Measurements from ENCODE around the gene DEGS2.

DNA sequence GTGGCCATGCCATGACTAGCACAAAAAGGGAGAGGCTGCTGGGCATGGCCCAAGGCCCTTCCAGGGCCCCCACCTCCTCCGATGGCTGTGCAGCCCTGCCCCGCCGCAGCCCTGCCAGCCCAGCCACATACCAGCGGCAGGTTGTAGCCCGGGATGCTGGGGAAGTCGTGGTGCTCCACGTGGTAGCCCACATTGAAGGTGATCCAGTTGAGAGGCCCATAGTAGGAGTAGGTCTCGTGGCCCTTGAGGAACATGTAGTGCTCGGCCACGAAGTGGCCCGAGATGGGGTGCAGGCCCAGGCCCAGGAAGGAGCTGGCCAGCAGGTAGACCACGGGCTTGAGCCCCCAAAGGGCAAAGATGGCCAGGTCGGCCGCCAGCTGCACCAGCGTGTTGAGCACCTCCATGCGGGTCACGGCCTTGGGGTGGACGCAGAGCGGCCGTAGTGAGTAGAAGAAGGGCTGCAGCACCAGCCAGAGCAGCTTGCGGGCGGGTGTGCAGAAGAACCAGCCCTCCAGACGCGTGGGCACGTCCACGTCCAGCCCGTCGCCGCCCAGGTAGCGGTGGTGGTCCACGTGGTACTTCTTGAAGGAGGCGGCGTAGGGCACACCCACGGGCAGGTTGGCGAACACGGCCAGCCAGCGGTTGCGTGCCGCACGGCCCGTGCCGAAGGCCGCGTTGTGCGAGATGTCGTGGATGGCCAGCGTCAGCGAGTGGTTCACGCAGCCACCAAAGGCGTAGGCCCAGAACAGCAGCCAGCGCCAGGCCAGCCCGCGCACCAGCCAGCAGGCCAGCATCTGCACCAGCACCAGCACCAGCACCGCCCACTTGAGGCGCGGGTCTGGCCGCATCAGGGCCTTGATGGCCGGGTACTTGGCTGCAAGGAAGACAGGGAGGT is 10.4 kb downstream of the DEGS2 start:
- TF ChIP-seq YY1 (IDR thresholded peaks at IDR 0.05; ENCODE audit: insufficient read depth, insufficient read length) (no peak), SUZ12 (IDR thresholded peaks at IDR 0.05; ENCODE audit: extremely low read depth, insufficient read depth, insufficient read length) (no peak)
